ENCODE measurements around the gene TAS2R60.
"Not testable (repeated sequence)": the region's sequence is repeated elsewhere in the genome, so short reads cannot be mapped to it uniquely, and the experiment has no call there.

Gene TAS2R60

GRCh38 chr7:143411976-143412708 is 31.1 kb upstream of the TAS2R60 start:
- DNase-seq = no peak

GRCh38 chr7:143413123-143413522 is 30.1 kb upstream of the TAS2R60 start:
- DNase-seq = no peak

GRCh38 chr7:143415209-143415608 is 28.0 kb upstream of the TAS2R60 start:
- DNase-seq = not testable (repeated sequence)

- DNase-seq = no peak
These were observed 27.4 kb upstream of the TAS2R60 start for GRCh38 chr7:143415742-143416397.

GRCh38 chr7:143416565-143417149 is 26.6 kb upstream of the TAS2R60 start:
- peak; percentile 56 for DNase-seq

- DNase-seq = no peak
These were observed 25.4 kb upstream of the TAS2R60 start for GRCh38 chr7:143417734-143418383.

GRCh38 chr7:143418681-143419458 is 24.4 kb upstream of the TAS2R60 start:
- no peak for DNase-seq

GRCh38 chr7:143419880-143420279 is 23.4 kb upstream of the TAS2R60 start:
- no peak for DNase-seq

GRCh38 chr7:143420624-143421023 is 22.6 kb upstream of the TAS2R60 start:
- not testable (repeated sequence) for DNase-seq

GRCh38 chr7:143422033-143422432 is 21.2 kb upstream of the TAS2R60 start:
- DNase-seq = no peak

GRCh38 chr7:143424476-143424875 is 18.8 kb upstream of the TAS2R60 start:
- not testable (repeated sequence) for DNase-seq

GRCh38 chr7:143426479-143427142 is 16.6 kb upstream of the TAS2R60 start:
- DNase-seq = no peak

- no peak for DNase-seq
These were observed 13.2 kb upstream of the TAS2R60 start for GRCh38 chr7:143429770-143430698.

GRCh38 chr7:143431109-143431508 is 12.1 kb upstream of the TAS2R60 start:
- DNase-seq = no peak

- DNase-seq = no peak
These were observed 9.5 kb upstream of the TAS2R60 start for GRCh38 chr7:143433759-143434158.

GRCh38 chr7:143434660-143435059 is 8.6 kb upstream of the TAS2R60 start:
- DNase-seq = no peak

GRCh38 chr7:143435266-143435665 is 8.0 kb upstream of the TAS2R60 start:
- no peak for DNase-seq

GRCh38 chr7:143436325-143436946 is 6.8 kb upstream of the TAS2R60 start:
- DNase-seq = no peak

GRCh38 chr7:143437578-143437977 is 5.7 kb upstream of the TAS2R60 start:
- no peak for DNase-seq

GRCh38 chr7:143439866-143440265 is 3.4 kb upstream of the TAS2R60 start:
- no peak for DNase-seq
